Testis (tissue), 2 donors: Measurements from ENCODE around the gene SCGB3A1.

Experiments used
- CTCF ChIP-seq, 3 experiments: fragments of 450-650 bp in 2 of 3; fragments of 200-600 bp in 1 of 3; sonication (generic) in 1 of 3; IDR thresholded peaks; one replicate each; pipeline ENCODE4 v1.5.1; 2016 to 2019; ENCODE audit warnings: antibody characterized with exemption in 3 of 3, mild to moderate bottlenecking in 2 of 3, moderate library complexity in 1 of 3
- POLR2A ChIP-seq: fragments of 450-650 bp; IDR thresholded peaks from one replicate; pipeline ENCODE4 v1.6.1; 2017; ENCODE audit warnings: antibody characterized with exemption, mild to moderate bottlenecking, moderate library complexity

- TF ChIP-seq POLR2A = no peak
- no peak for TF ChIP-seq CTCF (IDR thresholded peaks at IDR 0.05)
Measured at GRCh38 chr5:180591311-180591887, at the start of gene SCGB3A1.
